ENCODE data around the gene SERPING1. TPM values are rescaled to one million over a fixed set of nuclear protein-coding genes. Genes with fewer than 3 reads are reported as not detected.
A peak's percentile ranks its signal among the peaks of the same experiment; 100 is the strongest.
"Not testable (repeated sequence)": the region's sequence is repeated elsewhere in the genome, so short reads cannot be mapped to it uniquely, and the experiment has no call there.

Gene SERPING1
- total RNA-seq, 1 donor from 2014 or later = 490 TPM

GRCh38 chr11:57650739-57651090 lies 53.2 kb downstream of the SERPING1 start:
- Histone ChIP-seq H3K4me1 (peaks cover 35% of the 10 kb centered on the region), H3K27ac (no peak overlapping the region), H3K9me3 (no peaks in the 10 kb centered on the region), H3K27me3 (peaks cover 18% of the 10 kb centered on the region), H3K4me3 (no peak overlapping the region), H3K36me3 (no peaks in the 10 kb centered on the region)
- DNase-seq = no peak
- intact Hi-C loops (cut with DNase I) = no loop called here
- TF ChIP-seq CTCF (IDR thresholded peaks at IDR 0.05) = no peak
- no peak for ATAC-seq

DNA sequence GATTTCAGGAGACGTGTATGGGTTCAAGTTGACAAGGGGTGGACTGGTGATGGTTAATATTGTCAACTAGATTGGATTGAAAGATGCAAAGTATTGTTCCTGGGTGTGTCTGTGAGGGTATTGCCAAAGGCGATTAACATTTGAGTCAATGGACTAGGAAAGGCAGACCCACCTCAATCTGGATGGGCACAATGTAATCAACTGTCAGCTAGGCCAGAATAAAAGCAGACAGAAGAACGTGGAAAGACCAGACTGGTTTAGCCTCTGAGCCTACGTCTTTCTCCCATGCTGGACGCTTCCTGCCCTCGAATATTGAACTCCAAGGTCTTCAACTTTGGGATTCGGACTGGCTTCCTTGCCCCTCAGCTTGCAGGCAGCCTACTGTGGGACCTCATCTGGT lies 53.9 kb downstream of the SERPING1 start:
- no peak for TF ChIP-seq CTCF (IDR thresholded peaks at IDR 0.05)
- H3K4me1 ChIP-seq = peaks cover 28% of the 10 kb centered on the region
- H3K27ac ChIP-seq = no peak overlapping the region
- ATAC-seq (no peak), DNase-seq (no peak)
- H3K27me3 ChIP-seq = peaks cover 18% of the 10 kb centered on the region
- H3K4me3 ChIP-seq = no peak overlapping the region
- intact Hi-C loops (cut with DNase I) = no loop called here
- H3K36me3 ChIP-seq = no peaks in the 10 kb centered on the region
- no peaks in the 10 kb centered on the region for H3K9me3 ChIP-seq

DNA sequence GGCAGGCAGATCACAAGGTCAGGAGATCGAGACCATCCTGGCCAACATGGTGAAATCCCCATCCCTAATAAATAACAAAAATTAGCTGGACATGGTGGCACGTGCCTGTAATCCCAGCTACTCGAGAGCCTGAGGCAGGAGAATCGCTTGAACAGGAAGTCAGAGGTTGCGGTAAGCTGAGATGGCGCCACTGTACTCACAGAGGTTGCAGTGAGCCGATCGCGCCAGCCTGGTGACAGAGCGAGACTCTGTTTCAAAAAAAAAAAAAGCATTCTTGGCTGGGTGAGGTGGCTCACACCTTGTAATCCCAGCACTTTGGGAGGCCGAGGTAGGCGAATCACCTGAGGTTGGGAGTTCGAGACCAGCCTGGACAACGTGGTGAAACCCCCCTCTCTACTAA lies 54.7 kb downstream of the SERPING1 start:
- DNase-seq; intact Hi-C loops (cut with DNase I); H3K4me3 ChIP-seq; H3K27ac ChIP-seq; H3K9me3 ChIP-seq; ATAC-seq; H3K36me3 ChIP-seq: not testable (repeated sequence)
- Histone ChIP-seq H3K27me3 (peaks cover 13% of the 10 kb centered on the region), H3K4me1 (peaks cover 24% of the 10 kb centered on the region)

DNA sequence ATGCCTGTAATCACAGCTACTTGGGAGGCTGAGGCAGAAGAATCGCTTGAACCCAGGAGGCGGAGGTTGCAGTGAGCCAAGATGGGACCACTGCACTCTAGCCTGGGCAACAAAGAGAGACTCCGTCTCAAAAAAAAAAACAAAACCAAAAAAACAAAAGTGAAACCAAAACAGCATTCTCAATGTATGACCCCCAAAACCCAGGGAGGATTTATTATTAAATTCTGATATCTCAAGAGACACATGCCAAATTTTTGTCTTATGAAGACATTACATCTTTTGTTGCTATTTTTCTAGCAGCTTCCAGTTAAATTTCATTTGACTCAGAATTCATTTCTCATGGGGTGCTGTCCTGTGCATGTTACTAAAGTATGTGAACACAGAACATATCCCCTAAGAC lies 55.2 kb downstream of the SERPING1 start:
- ATAC-seq = no peak
- Histone ChIP-seq H3K27me3 (peaks cover 8% of the 10 kb centered on the region), H3K4me1 (peaks cover 20% of the 10 kb centered on the region), H3K9me3 (no peaks in the 10 kb centered on the region), H3K36me3 (no peaks in the 10 kb centered on the region), H3K4me3 (no peak overlapping the region), H3K27ac (no peak overlapping the region)
- no peak for DNase-seq
- intact Hi-C loops (cut with DNase I) = no loop called here
- TF ChIP-seq CTCF (IDR thresholded peaks at IDR 0.05) = no peak

GRCh38 chr11:57653163-57653562 lies 55.7 kb downstream of the SERPING1 start:
- Histone ChIP-seq H3K4me3 (no peak overlapping the region), H3K36me3 (no peaks in the 10 kb centered on the region), H3K27ac (no peak overlapping the region), H3K27me3 (peaks cover 3% of the 10 kb centered on the region), H3K4me1 (peaks cover 16% of the 10 kb centered on the region), H3K9me3 (no peaks in the 10 kb centered on the region)
- no peak for TF ChIP-seq CTCF (IDR thresholded peaks at IDR 0.05)
- intact Hi-C loops (cut with DNase I) = no loop called here
- no peak for ATAC-seq
- no peak for DNase-seq

DNA sequence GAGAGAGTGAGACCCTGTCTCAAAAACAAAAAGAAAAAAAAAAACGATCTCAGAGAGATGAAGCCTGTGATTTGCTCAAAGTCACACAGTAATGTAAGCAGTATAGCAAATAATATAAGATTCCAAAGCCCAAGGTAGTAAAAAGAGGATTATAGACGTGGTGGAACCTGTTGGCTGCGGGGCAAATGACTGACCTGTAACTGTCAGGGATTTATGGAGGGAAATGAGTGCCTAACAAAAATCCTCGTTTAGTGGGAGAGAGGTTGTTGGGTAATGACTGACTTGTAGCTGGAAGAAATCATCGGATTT lies 59.4 kb downstream of the SERPING1 start:
- peak overlapping the region; percentile 75 for H3K4me3 ChIP-seq
- H3K27ac ChIP-seq = peak overlapping the region; percentile 85
- no peak for ATAC-seq

More for the DNA sequence above, 59.4 kb downstream of the SERPING1 start:
- no peak for DNase-seq
- TF ChIP-seq CTCF (IDR thresholded peaks at IDR 0.05) = no peak
- no peaks in the 10 kb centered on the region for H3K9me3 ChIP-seq
- no peaks in the 10 kb centered on the region for H3K27me3 ChIP-seq
- H3K4me1 ChIP-seq = peaks cover 12% of the 10 kb centered on the region
- intact Hi-C loops (cut with DNase I) = no loop called here
- peaks cover 29% of the 10 kb centered on the region for H3K36me3 ChIP-seq
